Right atrium auricular region (tissue), 2 donors: ENCODE measurements around the gene ENPP6. TPM values are rescaled to one million over a fixed set of nuclear protein-coding genes. Genes with fewer than 3 reads are reported as not detected.

ENCODE experiments used
- DNase-seq: peaks from one replicate; pipeline ENCODE4 v3.0.0-alpha.2; 2019; ENCODE audit warnings: low spot score
- H3K27ac ChIP-seq, 2 donors: fragments of 200-600 bp; sonication (generic); 1 replicate in 1 of 2; 2 replicates in 1 of 2; pipeline ENCODE4 v1.5.1; 2016 to 2019
- H3K27me3 ChIP-seq, 2 donors: fragments of 200-600 bp; sonication (generic); one replicate each; pipeline versions ENCODE4 v1.5.1 to v1.6.0; 2017 to 2019
- H3K36me3 ChIP-seq: fragments of 200-600 bp; sonication (generic); one replicate; pipeline ENCODE4 v1.5.1; 2016
- H3K4me1 ChIP-seq, 2 donors: fragments of 200-600 bp; sonication (generic); one replicate each; pipeline versions ENCODE4 v1.5.1 to v1.6.0; 2017 to 2019
- H3K4me3 ChIP-seq, 2 donors: fragments of 200-600 bp; sonication (generic); 1 replicate in 1 of 2; 2 replicates in 1 of 2; pipeline ENCODE4 v1.5.1; 2017 to 2019; ENCODE audit warnings: mild to moderate bottlenecking in 1 of 2, moderate library complexity in 1 of 2
- H3K9me3 ChIP-seq, 2 donors: fragments of 200-600 bp; sonication (generic); one replicate each; pipeline ENCODE4 v1.5.1; 2019
- CTCF ChIP-seq, 2 donors: fragments of 200-600 bp; sonication (generic); IDR thresholded peaks; one replicate each; pipeline ENCODE4 v1.5.1; 2019; ENCODE audit warnings: antibody characterized with exemption in 2 of 2
- total RNA-seq, 2 donors: library from RNA; depleted of rRNA; stranded (reverse); fragments of >200 nt; gene quantifications; one replicate each; pipeline ENCODE4 v1.1.0, GENCODE V29; 2016

Gene ENPP6
- total RNA-seq, 2 donors from 2014 or later, result not detected

GRCh38 chr4:184188443-184189400, 29.0 kb downstream of the ENPP6 start:
- Histone ChIP-seq H3K27me3 (no peaks in the 10 kb centered on the region), H3K27ac (no peak overlapping the region), H3K9me3 (no peaks in the 10 kb centered on the region), H3K36me3 (no peaks in the 10 kb centered on the region), H3K4me1 (no peaks in the 10 kb centered on the region), H3K4me3 (no peak overlapping the region)
- DNase-seq, result peak; percentile 50
- TF ChIP-seq CTCF (IDR thresholded peaks at IDR 0.05), result no peak

DNA sequence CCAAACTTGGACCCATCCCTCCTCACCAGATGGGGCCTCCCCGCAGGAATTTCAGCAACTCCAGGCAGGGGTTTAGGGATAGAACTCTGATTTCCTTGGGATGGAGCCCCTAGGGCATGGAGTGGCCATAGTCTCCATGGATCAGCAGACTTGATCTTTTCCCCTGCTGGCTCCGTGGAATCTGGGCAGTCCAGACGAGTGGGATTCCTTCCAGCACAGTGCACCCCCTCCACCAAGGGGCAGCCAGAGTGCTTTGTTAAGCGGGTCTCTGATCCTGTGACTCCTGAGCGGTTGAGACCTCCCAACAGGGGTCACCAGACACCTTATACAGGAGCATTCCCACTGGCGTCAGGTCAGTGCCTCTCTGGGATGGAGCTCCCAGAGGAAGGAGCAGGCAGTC, 40.4 kb downstream of the ENPP6 start:
- no peak for TF ChIP-seq CTCF (IDR thresholded peaks at IDR 0.05)
- H3K36me3 ChIP-seq, result no peaks in the 10 kb centered on the region
- DNase-seq, result no peak
- no peaks in the 10 kb centered on the region for H3K4me1 ChIP-seq
- no peak overlapping the region for H3K4me3 ChIP-seq
- H3K27me3 ChIP-seq, result no peaks in the 10 kb centered on the region
- no peak overlapping the region for H3K27ac ChIP-seq
- H3K9me3 ChIP-seq, result peaks cover 0 to 4% of the 10 kb centered on the region in 2 donors

DNA sequence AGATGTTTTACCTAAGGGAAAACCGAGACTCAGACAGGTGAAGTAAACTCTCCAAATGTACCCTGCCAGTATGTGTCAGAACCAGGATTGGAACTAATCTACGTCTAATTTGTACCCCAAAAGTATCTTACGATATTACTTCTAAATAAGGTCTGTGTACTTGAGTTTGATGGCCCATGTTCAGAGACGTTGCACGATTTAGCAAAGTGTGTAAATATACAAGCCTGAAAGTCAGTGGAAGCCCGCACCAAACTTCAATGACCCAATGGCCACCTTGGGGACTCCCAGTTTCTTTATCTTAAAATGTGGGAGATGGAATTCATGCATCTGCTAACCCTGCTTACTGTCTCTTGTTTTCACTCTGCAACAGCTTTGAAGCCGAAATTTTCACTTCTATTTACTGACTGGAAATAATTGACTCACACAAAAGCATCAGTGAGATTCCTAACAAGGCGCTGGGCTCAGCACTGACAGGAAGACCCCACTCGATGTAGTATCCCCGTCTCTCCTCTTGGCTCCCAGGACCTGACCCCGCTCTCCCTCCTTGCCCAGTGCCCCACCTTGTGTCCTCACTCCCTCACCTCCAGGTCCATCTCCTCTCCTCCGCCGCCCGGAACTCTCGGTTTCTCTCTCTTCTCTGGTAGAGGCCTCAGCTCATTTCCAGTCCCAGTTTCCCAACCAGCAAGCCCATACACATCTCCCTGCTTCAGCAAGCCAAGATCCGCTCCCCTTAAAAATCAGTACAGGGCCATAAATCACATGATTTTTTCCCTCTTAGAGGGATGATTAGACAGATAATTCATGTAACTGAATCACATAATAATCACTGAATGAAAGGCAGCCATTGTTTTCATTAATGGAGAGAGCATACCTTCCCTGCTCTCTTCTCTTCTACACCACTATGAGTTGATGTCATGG, 42.8 kb downstream of the ENPP6 start:
- DNase-seq, result no peak
- Histone ChIP-seq H3K4me1 (no peaks in the 10 kb centered on the region), H3K27ac (no peak overlapping the region), H3K9me3 (no peaks in the 10 kb centered on the region), H3K36me3 (no peaks in the 10 kb centered on the region), H3K27me3 (no peaks in the 10 kb centered on the region), H3K4me3 (no peak overlapping the region)
- TF ChIP-seq CTCF (IDR thresholded peaks at IDR 0.05), result no peak

DNA sequence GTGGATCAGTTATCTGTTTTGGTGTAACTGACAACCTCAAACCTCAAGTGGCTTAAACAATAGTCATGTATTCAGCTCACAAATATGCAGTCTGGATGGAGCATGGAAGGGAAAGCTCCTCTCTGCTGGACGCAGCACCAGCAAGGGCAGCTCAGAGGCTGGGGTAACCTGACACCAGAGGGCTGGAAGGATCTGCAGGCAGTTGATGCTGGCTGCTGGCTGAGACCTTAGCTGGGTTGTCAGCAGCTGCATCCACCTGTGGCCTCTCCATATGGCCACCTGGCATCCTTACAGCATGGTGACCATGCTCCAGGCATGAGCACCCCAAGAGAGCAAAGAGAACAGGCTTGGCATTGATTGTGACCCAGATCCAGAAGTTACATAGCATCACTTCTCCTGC, 46.7 kb downstream of the ENPP6 start:
- no peaks in the 10 kb centered on the region for H3K9me3 ChIP-seq
- TF ChIP-seq CTCF (IDR thresholded peaks at IDR 0.05), result no peak
- no peak for DNase-seq
- no peaks in the 10 kb centered on the region for H3K36me3 ChIP-seq
- H3K27me3 ChIP-seq, result no peaks in the 10 kb centered on the region
- H3K4me3 ChIP-seq, result no peak overlapping the region
- peaks cover 0 to 8% of the 10 kb centered on the region in 2 donors for H3K4me1 ChIP-seq
- H3K27ac ChIP-seq, result no peak overlapping the region

DNA sequence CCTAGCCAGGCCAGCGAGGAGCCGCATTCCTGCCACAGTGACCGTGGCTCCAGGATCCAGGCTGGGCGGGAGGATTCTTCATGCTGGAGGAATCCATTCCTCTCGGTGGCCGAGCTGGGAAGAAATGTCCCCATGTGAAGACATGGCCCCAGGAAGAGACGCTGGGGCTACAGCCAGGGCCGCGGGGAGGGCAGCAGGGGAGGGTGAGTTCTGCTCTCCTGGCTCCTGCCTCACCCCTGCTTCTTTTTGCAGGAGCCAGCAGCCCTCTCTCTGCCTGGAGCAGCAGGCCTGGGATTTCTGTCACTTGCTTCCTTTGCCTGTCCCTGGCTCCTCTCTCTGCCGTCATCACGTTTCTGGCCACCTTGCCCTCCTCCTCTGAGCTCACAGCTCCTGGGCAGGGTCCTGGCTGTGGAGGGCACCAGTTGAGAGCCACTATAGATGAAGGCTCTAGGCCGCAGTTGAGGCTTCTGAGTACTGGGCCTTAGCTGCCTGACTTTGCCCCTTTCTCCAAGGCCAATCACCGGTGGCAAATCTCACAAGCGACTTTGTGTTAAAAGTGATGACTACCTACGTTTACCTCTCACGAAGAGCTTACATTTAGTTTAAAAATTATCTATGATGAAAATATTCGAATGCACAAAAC, 48.3 kb downstream of the ENPP6 start:
- Histone ChIP-seq H3K27me3 (no peaks in the 10 kb centered on the region), H3K36me3 (no peaks in the 10 kb centered on the region), H3K4me3 (no peak overlapping the region), H3K27ac (no peak overlapping the region), H3K9me3 (no peaks in the 10 kb centered on the region), H3K4me1 (peaks cover 0 to 8% of the 10 kb centered on the region in 2 donors)
- DNase-seq, result no peak
- TF ChIP-seq CTCF (IDR thresholded peaks at IDR 0.05), result no peak
